Effector memory CD4-positive, alpha-beta T cell (primary cell): ENCODE results near the gene DCDC2.
"Not testable (repeated sequence)": the region's sequence is repeated elsewhere in the genome, so short reads cannot be mapped to it uniquely, and the experiment has no call there.

Experiments used
- DNase-seq, 3 donors: peaks; one replicate each; pipeline ENCODE4 v3.0.0-alpha.2; 2020
- H3K27ac ChIP-seq: 2 replicates; pipeline ENCODE4 v1.7.0; 2013; ENCODE audit warnings: mild to moderate bottlenecking, low read length, moderate library complexity; ENCODE audit not compliant: insufficient read depth, poor library complexity, severe bottlenecking
- H3K27me3 ChIP-seq: replicated peaks from 2 replicates; pipeline ENCODE4 v1.7.0; 2013; ENCODE audit warnings: mild to moderate bottlenecking, low read length; ENCODE audit not compliant: insufficient read depth, control insufficient read depth, poor library complexity, severe bottlenecking
- H3K36me3 ChIP-seq: 2 replicates; pipeline ENCODE4 v1.7.0; 2013; ENCODE audit warnings: mild to moderate bottlenecking, low read length, moderate library complexity; ENCODE audit not compliant: control insufficient read depth, insufficient read depth
- H3K4me1 ChIP-seq: 2 replicates; pipeline ENCODE4 v1.7.0; 2013; ENCODE audit warnings: low read length, mild to moderate bottlenecking; ENCODE audit not compliant: control insufficient read depth, insufficient read depth, poor library complexity, severe bottlenecking
- H3K4me3 ChIP-seq: 2 replicates; pipeline ENCODE4 v1.7.0; 2013; ENCODE audit warnings: low read length, low read depth, mild to moderate bottlenecking; ENCODE audit not compliant: insufficient read depth, poor library complexity, severe bottlenecking
- H3K9me3 ChIP-seq: 2 replicates; pipeline ENCODE4 v1.7.0; 2013; ENCODE audit warnings: mild to moderate bottlenecking, low read length, moderate library complexity; ENCODE audit not compliant: control insufficient read depth

DCDC2 gene

DNA sequence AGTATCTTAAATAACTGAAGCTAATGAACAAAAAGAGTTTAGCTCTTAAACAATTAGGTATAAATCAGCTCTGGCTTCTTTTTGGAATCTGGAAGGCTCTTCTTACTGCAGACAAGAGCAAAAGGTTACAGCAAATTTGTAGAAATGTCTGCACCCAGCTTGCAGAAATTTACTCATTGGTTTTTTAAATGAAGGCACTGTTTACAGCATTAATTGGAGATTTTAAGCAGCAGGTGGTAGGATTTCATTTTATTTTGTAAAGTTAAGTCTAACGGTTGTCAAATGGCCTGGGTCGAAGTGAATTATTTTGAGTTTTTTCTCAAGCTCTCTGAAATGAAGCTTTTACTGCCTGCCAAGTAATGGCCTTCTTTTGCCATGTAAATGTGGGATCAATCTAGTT lies 129.7 kb downstream of the DCDC2 start:
- H3K4me1 ChIP-seq = no peaks in the 10 kb centered on the region
- no peak overlapping the region for H3K27ac ChIP-seq
- no peaks in the 10 kb centered on the region for H3K27me3 ChIP-seq
- no peak overlapping the region for H3K4me3 ChIP-seq
- no peak for DNase-seq
- no peaks in the 10 kb centered on the region for H3K36me3 ChIP-seq
- no peaks in the 10 kb centered on the region for H3K9me3 ChIP-seq

DNA sequence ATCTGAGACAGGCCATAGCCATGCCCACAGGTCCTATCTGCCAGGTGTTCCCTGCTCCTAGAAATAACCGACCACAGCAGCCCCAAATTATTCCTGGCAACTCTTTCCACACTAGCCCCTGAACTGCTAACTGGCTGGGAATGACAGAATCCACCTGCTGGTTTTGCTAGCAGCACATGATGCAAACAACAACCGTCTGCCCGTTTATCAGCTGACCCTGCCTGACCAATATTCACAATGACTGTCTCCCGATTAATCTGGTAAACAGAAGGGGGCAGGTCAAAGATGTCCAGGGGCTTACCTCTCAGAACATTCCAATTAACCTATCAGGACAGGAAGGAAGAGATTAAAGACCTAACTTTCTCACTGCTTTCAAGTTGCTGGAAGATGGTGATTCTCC lies 130.3 kb downstream of the DCDC2 start:
- Histone ChIP-seq H3K27ac (no peak overlapping the region), H3K36me3 (no peaks in the 10 kb centered on the region), H3K4me3 (no peak overlapping the region), H3K4me1 (no peaks in the 10 kb centered on the region), H3K9me3 (no peaks in the 10 kb centered on the region), H3K27me3 (no peaks in the 10 kb centered on the region)
- DNase-seq = no peak

DNA sequence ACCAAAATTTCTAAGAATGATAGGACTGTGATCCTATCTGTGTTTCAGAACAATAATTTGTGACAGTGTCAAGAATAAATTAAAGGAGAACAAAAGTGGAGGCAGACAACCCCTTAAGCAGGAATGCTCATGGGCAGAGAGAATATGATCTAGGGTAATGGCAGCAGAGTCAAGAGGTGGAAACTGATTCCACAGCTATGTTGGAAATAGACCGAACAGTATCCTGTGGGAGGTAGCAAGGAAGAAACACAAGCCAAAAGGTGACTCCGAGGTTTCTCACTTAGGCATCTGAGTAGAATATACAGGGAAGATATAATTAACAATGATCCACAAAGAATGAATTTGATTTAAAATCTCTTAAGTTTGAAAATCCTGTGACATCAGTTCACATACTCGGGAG lies 131.3 kb downstream of the DCDC2 start:
- no peak for DNase-seq
- Histone ChIP-seq H3K4me3 (no peak overlapping the region), H3K27ac (no peak overlapping the region), H3K27me3 (no peaks in the 10 kb centered on the region), H3K36me3 (no peaks in the 10 kb centered on the region), H3K9me3 (no peaks in the 10 kb centered on the region), H3K4me1 (no peaks in the 10 kb centered on the region)

DNA sequence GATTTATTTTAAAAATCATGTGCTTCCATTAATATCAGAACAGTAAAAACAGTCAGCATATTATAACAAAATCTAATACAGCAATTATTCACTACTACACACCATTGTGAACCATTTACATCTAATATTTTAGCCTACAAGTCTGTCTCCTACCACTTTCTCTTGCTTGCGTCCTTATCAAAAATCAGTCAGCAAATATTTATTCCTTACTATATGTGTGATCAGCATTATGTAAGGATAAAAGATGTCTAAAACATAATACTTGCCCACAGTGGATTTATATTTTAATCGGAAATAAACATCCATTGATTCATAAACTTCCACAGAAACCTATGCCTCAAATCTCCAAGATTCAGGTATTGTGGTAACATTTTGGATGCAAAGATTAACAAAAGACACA lies 132.0 kb downstream of the DCDC2 start:
- Histone ChIP-seq H3K9me3 (no peaks in the 10 kb centered on the region), H3K4me3 (no peak overlapping the region), H3K4me1 (no peaks in the 10 kb centered on the region), H3K27me3 (no peaks in the 10 kb centered on the region), H3K27ac (no peak overlapping the region), H3K36me3 (no peaks in the 10 kb centered on the region)
- DNase-seq = no peak

DNA sequence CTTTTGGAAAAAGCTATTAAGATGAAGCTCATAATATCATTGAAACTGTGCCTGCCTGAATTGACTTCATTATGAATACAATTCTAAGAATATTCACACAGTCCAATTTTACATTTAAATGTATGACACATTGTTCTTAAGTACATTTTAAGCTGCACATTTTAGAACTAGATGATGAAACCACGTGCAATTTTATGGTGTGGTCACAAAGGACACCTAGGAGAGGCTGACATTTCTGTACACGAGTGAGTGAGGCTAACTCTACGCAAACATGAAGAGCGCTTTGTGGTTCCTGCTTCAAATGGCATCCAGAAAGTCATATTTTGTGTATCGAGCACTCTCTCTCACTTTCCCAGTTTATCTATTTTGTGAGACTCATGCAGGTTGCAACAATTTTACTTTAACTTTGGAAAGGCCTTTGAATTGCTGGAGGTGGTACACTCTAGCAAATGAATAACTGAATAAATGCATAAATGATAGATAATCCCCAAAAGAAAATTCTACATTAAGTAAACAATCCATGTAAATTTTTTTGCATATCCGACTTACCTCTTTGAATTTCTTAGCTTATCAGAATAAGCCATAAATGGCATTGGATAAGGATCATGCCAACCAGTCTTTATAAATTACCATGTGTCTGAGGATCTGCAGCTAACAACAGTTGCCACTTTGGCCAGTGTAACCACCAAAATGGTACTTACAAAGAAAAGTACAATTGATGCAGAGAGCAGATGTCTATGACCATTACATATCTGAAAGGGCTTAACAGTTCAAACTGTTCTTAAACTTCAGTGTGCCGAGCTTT lies 134.5 kb downstream of the DCDC2 start:
- Histone ChIP-seq H3K27ac (no peak overlapping the region), H3K4me1 (no peaks in the 10 kb centered on the region)

DNA sequence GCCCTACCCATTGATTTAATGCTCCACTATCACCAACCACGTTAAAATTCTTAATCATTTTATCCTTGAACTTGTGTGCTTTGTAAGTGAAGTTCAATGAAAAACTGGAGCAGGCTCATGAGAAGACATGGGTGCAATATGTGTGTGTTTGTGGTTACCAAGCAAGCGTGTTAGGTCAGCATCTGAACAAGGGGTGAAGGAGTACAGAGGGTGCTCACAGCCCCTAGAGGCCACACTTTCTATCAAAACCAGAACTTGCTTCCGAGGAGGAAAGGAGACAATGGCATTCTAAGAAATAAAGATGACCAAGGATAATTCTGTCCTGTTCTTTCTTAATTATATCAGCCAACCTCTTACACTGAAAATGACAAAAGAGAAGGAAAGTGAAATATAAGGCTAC lies 138.2 kb downstream of the DCDC2 start:
- Histone ChIP-seq H3K4me1 (no peaks in the 10 kb centered on the region), H3K4me3 (no peak overlapping the region), H3K9me3 (no peaks in the 10 kb centered on the region), H3K27me3 (no peaks in the 10 kb centered on the region), H3K27ac (no peak overlapping the region), H3K36me3 (no peaks in the 10 kb centered on the region)
- DNase-seq = no peak

More for the DNA sequence above, 134.5 kb downstream of the DCDC2 start:
- no peaks in the 10 kb centered on the region for H3K27me3 ChIP-seq
- H3K36me3 ChIP-seq = no peaks in the 10 kb centered on the region
- no peaks in the 10 kb centered on the region for H3K9me3 ChIP-seq
- no peak for DNase-seq
- H3K4me3 ChIP-seq = no peak overlapping the region

DNA sequence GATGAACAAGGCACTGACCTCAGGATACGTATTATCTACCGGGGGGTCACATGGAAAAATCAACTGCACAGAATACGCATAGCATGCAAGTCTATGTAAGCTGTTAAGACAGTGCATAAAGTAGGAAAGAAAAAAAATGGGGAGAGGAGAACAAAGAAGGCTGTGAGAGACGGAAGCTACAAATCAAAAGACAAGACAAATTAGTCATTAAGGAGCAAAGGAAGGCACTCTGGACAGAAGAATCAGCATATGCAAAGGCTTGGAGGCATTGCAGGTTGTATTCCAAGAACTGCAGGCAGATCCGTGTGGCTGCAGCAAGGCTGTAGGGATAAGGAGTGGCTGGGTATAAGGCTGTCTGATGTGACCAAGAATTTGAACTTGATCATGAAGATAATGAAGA lies 142.9 kb downstream of the DCDC2 start:
- no peak for DNase-seq
- Histone ChIP-seq H3K27ac (no peak overlapping the region), H3K9me3 (no peaks in the 10 kb centered on the region), H3K27me3 (peaks cover 3% of the 10 kb centered on the region), H3K4me1 (no peaks in the 10 kb centered on the region), H3K4me3 (no peak overlapping the region), H3K36me3 (no peaks in the 10 kb centered on the region)

DNA sequence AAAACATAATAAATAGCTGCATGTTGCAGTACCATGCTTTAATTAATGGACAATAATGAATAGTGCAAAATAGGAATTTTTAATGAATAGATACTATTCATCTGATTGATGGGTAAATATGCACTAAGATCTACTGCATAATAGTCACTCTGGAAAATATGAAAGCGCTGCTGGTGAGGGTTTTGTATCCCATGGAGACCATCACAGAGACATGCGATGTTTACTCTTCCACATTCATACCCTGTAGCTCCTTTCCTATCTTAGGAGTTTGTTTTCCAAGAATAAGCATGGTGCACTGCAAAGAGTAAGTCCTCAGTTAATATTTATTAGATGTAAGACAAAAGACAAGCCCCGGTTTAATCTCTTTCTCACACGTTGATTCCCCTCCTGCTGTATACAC lies 150.4 kb downstream of the DCDC2 start:
- H3K4me1 ChIP-seq = no peaks in the 10 kb centered on the region
- H3K36me3 ChIP-seq = no peaks in the 10 kb centered on the region
- H3K27ac ChIP-seq = no peak overlapping the region
- no peaks in the 10 kb centered on the region for H3K27me3 ChIP-seq
- H3K4me3 ChIP-seq = no peak overlapping the region
- no peaks in the 10 kb centered on the region for H3K9me3 ChIP-seq
- DNase-seq = no peak

DNA sequence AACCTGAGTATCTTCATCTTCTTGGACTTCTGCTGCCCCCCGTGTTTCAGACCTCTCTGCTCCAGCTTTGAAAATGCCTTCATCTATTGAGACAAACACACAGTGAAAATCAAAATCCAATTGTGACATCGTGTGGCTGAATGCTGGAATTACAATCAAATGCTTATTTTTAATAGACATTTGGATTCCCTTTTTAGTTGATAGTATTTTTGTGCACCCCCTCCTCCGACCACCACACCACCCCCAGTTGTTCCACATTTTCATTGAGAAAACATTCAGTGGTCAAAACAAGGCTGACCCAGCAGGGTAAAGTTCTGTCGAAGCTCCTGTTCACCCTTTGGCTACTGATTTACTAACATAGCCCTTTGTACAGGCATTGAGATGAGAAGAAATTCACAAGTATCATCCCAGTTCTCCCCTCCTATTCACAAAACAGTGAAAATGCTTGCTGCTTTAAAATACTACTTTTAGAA lies 152.8 kb downstream of the DCDC2 start:
- Histone ChIP-seq H3K27ac (no peak overlapping the region), H3K4me1 (no peaks in the 10 kb centered on the region), H3K9me3 (no peaks in the 10 kb centered on the region), H3K27me3 (no peaks in the 10 kb centered on the region), H3K36me3 (no peaks in the 10 kb centered on the region), H3K4me3 (no peak overlapping the region)
- no peak for DNase-seq

DNA sequence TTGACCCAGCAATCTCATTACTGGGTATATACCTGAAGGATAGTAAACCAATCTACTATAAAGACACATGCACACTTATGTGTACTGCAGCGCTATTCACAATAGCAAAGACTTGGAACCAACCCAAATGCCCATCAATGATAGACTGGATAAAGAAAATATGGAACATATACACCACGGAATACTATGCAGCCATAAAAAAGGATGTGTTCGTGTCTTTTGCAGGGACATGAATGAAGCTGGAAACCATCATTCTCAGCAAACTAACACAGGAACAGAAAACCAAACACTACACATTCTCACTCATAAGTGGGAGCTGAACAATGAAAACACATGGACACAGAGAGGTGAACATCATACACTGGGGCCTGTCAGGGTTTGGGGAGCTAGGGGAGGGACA lies 153.7 kb downstream of the DCDC2 start:
- not testable (repeated sequence) for H3K27ac ChIP-seq, DNase-seq, H3K36me3 ChIP-seq, H3K27me3 ChIP-seq, H3K4me1 ChIP-seq, H3K9me3 ChIP-seq, H3K4me3 ChIP-seq
